HG03039 (cell line): ENCODE data around the gene RIT2.
"Not testable (repeated sequence)": the region's sequence is repeated elsewhere in the genome, so short reads cannot be mapped to it uniquely, and the experiment has no call there.

Source experiments
- ATAC-seq: cut with Tn5 transposase; IDR thresholded peaks from one replicate; pipeline ENCODE4 v1.9.1; 2021; ENCODE audit warnings: mild to moderate bottlenecking, moderate library complexity; ENCODE audit not compliant: unreplicated experiment

Gene RIT2

GRCh38 chr18:42854558-42854957, 260.9 kb downstream of the RIT2 start:
- no peak for ATAC-seq

- no peak for ATAC-seq
These were observed 265.1 kb downstream of the RIT2 start for GRCh38 chr18:42850174-42851083.

GRCh38 chr18:42839408-42839807, 276.1 kb downstream of the RIT2 start:
- ATAC-seq = no peak

- ATAC-seq = no peak
These were observed 276.8 kb downstream of the RIT2 start for GRCh38 chr18:42838546-42839145.

GRCh38 chr18:42830936-42831335, 284.5 kb downstream of the RIT2 start:
- no peak for ATAC-seq

GRCh38 chr18:42828881-42829280, 286.6 kb downstream of the RIT2 start:
- no peak for ATAC-seq

GRCh38 chr18:42824178-42824577, 291.3 kb downstream of the RIT2 start:
- no peak for ATAC-seq

- no peak for ATAC-seq
These were observed 292.8 kb downstream of the RIT2 start for GRCh38 chr18:42822711-42823110.

GRCh38 chr18:42821492-42821891, 294.0 kb downstream of the RIT2 start:
- ATAC-seq = no peak

- no peak for ATAC-seq
These were observed 300.9 kb downstream of the RIT2 start for GRCh38 chr18:42814618-42815017.

GRCh38 chr18:42814184-42814583, 301.3 kb downstream of the RIT2 start:
- ATAC-seq = no peak

GRCh38 chr18:42813570-42813969, 301.9 kb downstream of the RIT2 start:
- no peak for ATAC-seq

GRCh38 chr18:42807887-42808286, 307.6 kb downstream of the RIT2 start:
- ATAC-seq = no peak

- no peak for ATAC-seq
These were observed 313.8 kb downstream of the RIT2 start for GRCh38 chr18:42801706-42802105.

GRCh38 chr18:42798606-42799170, 316.8 kb downstream of the RIT2 start:
- no peak for ATAC-seq

- ATAC-seq = not testable (repeated sequence)
These were observed 320.2 kb downstream of the RIT2 start for GRCh38 chr18:42795213-42795789.

- no peak for ATAC-seq
These were observed 322.8 kb downstream of the RIT2 start for GRCh38 chr18:42792731-42793130.

GRCh38 chr18:42784632-42785031, 330.9 kb downstream of the RIT2 start:
- ATAC-seq = no peak

GRCh38 chr18:42782929-42783328, 332.6 kb downstream of the RIT2 start:
- ATAC-seq = no peak

GRCh38 chr18:42781298-42781815, 334.1 kb downstream of the RIT2 start:
- ATAC-seq = no peak

GRCh38 chr18:42780171-42780570, 335.3 kb downstream of the RIT2 start:
- no peak for ATAC-seq
